Lower leg skin (tissue), 4 donors: ENCODE measurements around the gene MTMR12. TPM values are rescaled to one million over a fixed set of nuclear protein-coding genes. Genes with fewer than 3 reads are reported as not detected.

Experiments
- DNase-seq, 2 donors: peaks; one replicate each; pipeline ENCODE4 v3.0.0-alpha.2; 2019; ENCODE audit warnings: low spot score in 2 of 2
- H3K4me3 ChIP-seq: fragments of 200-600 bp; sonication (generic); 2 replicates; pipeline ENCODE4 v1.5.1; 2017; ENCODE audit warnings: mild to moderate bottlenecking, low read depth; ENCODE audit not compliant: poor library complexity, severe bottlenecking
- POLR2A ChIP-seq, 2 donors: fragments of 450-650 bp; IDR thresholded peaks; one replicate each; pipeline ENCODE4 v1.6.1; 2016 to 2017; ENCODE audit warnings: antibody characterized with exemption in 2 of 2, mild to moderate bottlenecking in 1 of 2, moderate library complexity in 1 of 2
- WGBS, 2 donors: methylation state at CpG; one replicate each; pipeline ENCODE4 v1.1.5; 2018; 5-methylcytosine and 5-hydroxymethylcytosine counted together
- intact Hi-C: fragments of 100-400 bp; cut with DNase I; formaldehyde crosslinking; loops from one replicate; pipeline ENCODE4 v1.15.0; 2023; ENCODE audit warnings: low total_unique reads
- total RNA-seq, 4 donors: library from RNA; depleted of rRNA; stranded (reverse); fragments of >200 nt; gene quantifications; one replicate each; pipeline ENCODE4 v1.1.0, GENCODE V29; 2016
- TF ChIP-seq, protein P1 (sequence below), 3 donors: fragments of 450-650 bp; IDR thresholded peaks; one replicate each; pipeline ENCODE4 v1.5.1; 2016; ENCODE audit warnings: antibody characterized with exemption in 3 of 3, mild to moderate bottlenecking in 3 of 3, moderate library complexity in 2 of 3

The MTMR12 gene
- total RNA-seq, 4 donors from 2014 or later: 23.1 to 36.2 (median 33.4) TPM

DNA sequence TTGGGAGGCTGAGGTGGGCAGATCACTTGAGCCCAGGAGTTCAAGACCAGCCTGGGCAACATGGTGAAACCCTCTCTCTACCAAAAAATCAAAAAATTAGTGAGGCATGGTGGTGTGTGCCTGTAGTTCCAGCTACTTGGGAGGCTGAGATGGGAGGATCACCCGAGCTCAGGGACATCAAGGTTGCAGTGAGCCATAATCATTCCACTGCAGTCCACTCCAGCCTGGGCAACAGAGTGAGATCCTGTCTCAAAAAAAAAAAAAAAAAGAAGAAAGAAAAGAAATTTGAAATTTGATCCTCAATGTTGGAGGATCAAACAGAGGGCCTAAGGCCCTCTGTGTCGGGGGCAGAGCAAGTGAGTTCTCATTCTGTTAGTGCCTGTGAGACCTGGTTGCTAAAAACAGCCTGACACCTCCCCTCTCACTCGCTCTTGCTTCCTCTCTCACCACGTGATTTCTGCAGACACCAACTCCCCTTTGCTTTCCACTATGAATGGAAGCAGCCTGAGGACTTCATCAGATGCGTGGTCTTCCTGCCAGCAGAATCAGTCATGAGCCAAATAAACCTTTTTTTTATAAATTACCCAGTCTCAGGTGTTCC, 130.2 kb downstream of the MTMR12 start:
- H3K4me3 ChIP-seq: no peak overlapping the region
- DNase-seq: no peak
- WGBS, 2 donors: 79 to 81% methylated on average over 5 of the region's 5 CpGs
- TF ChIP-seq, protein P1, sequence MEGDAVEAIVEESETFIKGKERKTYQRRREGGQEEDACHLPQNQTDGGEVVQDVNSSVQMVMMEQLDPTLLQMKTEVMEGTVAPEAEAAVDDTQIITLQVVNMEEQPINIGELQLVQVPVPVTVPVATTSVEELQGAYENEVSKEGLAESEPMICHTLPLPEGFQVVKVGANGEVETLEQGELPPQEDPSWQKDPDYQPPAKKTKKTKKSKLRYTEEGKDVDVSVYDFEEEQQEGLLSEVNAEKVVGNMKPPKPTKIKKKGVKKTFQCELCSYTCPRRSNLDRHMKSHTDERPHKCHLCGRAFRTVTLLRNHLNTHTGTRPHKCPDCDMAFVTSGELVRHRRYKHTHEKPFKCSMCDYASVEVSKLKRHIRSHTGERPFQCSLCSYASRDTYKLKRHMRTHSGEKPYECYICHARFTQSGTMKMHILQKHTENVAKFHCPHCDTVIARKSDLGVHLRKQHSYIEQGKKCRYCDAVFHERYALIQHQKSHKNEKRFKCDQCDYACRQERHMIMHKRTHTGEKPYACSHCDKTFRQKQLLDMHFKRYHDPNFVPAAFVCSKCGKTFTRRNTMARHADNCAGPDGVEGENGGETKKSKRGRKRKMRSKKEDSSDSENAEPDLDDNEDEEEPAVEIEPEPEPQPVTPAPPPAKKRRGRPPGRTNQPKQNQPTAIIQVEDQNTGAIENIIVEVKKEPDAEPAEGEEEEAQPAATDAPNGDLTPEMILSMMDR (IDR thresholded peaks at IDR 0.05): no peak
- no peak for TF ChIP-seq POLR2A (IDR thresholded peaks at IDR 0.05)
- intact Hi-C loops: no loop called here

Other genes with a start within 250 kb of the MTMR12 start
- 100 to 1,000 TPM in 1 of 4 donors, 10 to 100 TPM in 3; 57.9 to 121 (median 66.2) TPM for gene GOLPH3, start 138.6 kb downstream of the MTMR12 start, total RNA-seq
- gene ZFR, start 131.8 kb upstream of the MTMR12 start, total RNA-seq: 10 to 100 TPM; 44.9 to 61.6 (median 52.7) TPM